GM19240 (cell line): ENCODE measurements around the gene BOD1.

Source experiments
- DNase-seq: peaks from one replicate; pipeline ENCODE4 v3.0.0; 2011; ENCODE audit warnings: low spot score; ENCODE audit not compliant: insufficient read length

The BOD1 gene

DNA sequence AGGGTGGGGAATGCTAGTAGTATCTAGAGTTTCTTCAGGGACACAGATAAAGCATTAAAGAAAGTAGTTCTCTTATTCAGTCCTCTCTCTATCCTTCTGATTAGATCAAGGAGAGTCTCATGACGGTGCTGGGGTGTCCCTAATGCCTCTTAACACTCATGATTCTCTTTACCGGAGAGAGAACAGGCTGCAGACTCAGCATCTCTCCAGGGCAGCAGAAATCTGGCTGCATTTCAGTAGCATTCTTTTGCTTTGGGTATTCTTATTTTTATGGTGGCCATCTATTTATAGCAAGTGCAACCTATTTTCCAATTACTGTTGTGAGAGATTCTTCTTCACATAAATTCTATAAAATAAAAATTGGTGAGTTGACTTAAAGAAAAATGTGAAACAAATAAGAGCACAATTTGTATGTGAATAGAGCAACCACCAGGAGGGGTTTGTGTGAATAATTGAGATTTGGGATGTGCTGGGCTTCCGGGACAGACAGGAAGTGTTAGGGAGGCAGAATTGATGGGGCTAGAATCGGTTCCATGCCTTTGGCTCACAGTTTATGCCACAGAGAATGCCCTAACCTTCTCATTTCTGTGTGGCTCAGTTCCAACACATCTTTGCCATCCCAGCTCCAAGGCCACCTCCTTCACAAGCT is 23.8 kb upstream of the BOD1 start:
- DNase-seq = no peak

DNA sequence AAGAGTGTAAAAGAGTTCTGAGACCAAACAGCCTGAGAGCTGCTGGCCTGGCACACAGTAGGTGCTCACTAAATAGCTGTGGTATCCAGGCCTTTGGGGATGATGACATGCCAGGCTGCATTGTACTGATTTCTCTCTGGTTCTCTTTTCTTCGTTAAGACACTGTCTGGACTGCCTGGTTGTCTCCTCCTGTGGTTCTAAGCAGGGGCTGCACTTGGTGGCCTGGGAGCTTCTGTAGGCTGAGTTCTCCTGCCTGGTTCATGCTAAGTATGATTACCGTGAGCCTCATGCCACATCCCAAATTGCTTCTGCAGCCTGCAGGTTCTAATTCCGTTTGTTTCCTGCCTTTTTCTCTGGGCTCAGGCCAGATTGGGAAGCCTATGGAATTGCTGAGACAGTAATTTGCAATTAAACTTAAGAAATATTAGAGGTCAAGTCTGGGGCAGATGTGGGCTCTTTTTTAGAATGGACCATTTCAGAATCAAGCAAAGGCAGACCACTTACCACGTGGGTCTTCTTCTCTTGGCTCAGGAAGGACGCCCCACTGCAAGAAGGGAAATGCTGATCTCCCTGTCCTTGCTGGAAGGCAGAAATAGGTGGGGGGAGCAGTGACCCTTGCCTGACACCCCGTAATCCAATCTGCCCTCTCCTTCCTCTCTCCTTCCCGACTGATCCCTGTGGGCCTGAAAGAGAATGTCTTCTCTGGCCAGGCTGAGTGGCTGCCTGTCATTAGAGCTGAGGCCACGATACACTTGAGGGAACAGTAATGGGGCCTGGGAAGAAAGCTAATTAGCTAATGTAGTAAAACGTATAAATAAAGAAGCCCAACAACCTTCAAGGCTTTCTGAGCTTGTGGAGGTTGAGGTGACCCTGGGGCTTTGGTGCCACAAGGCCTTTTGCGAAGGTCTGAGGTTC is 21.9 kb upstream of the BOD1 start:
- DNase-seq = no peak

DNA sequence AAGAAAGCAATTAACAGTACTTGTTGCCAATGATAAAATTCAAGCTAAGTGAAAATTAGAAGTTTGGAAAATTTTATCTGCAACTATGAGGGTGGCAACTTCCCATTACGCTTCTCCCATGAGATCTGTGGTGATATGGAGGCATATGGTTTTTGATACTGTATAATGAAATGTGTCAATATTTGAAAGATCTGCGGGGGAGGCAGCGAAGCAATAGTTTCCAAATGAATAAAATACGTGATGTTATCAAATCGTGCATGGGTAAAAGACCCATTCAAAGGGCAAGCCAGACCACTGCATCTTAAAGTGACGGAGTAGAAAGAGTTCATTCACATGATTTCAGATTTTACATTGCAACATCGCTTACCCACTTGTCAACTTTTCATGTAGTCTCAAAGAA is 20.9 kb upstream of the BOD1 start:
- no peak for DNase-seq

DNA sequence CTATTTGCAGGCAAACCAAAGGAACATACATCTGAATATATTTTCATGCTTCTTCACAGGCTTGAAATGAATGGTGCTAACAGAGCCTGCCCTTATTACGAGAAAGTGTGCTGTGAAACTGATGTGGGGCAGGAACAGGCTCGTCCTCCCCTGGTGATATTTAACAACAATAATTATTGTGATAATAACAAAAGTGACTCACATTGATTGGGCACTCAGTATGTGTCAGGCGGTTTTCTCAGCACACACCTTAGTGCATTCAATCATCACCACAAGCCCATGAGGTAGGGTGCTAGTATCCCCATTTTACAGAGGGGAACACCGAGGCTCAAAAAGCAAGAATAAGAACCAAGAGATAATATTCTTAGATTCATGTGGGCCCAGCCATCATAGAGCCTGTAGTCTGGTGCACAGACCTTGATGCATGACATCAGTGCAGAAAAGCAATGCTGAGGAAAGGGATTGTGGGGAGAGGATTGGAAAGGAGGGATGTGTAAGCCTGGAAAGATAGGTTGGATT is 18.1 kb upstream of the BOD1 start:
- no peak for DNase-seq

DNA sequence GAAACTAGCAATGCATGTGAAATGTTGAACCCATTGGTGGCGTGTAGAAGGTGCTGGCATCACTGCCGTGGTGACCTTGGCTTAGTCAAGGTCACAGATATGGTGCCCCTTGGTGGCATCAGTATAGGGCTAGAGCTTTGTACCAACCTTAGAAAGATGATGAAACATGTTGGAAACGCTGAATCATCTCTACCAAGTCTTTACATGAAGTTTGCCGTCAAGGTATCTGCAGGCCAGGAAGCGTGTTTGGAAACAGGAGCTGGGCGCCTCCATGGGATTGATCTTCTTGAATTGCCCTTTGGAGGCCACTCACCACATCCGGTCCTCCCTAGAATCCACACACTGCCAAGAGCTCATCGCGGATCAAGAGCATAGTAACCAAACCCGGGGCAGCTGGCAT is 16.9 kb upstream of the BOD1 start:
- DNase-seq = no peak

DNA sequence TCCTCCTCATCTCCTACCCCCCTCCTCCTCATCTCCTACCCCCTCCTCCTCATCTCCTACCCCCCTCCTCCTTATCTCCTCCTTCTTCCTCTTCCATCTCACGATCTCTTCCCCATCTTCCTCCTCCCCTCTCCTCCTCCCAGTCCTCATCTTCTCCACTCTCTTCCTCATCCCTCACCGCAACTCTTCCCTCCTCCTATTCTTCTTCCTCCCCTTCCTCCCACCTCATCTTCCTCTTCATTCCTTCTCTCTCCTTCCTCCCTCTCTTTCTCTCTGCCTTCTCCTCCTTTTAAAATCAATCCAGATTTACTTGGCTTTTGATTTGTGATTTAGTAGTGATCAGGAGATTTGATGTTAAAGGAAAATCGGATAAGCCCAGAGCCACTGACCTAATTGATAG is 15.0 kb upstream of the BOD1 start:
- DNase-seq = no peak

DNA sequence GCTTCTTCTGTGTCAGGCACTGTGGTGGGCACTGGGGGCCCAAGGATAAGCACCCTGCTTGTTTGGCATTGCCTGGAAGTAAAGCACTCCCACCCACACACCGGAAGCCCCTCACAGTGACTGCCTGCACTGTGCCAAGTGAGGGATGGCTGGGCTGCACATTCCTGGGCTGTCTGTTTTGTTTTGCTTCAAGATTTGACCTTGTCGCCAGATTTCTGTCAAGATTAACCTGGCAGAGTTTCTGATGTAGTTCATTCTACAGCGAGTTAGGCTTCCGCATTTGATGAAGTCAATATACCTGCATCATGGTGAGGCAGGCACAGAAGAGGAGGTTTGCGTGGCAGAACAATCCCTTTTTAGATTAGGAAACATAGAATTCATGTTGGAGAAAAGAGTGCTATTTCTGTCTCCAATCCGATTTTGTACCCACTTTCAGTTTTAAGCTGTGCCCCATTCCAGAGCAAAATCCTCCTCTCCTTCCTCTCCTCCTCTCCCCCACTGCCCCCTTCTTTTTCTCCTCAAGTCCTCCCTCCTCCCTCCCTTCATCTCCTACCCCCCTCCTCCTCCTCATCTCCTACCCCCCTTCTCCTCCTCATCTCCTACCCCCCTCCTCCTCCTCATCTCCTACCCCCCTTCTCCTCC is 14.4 kb upstream of the BOD1 start:
- no peak for DNase-seq

DNA sequence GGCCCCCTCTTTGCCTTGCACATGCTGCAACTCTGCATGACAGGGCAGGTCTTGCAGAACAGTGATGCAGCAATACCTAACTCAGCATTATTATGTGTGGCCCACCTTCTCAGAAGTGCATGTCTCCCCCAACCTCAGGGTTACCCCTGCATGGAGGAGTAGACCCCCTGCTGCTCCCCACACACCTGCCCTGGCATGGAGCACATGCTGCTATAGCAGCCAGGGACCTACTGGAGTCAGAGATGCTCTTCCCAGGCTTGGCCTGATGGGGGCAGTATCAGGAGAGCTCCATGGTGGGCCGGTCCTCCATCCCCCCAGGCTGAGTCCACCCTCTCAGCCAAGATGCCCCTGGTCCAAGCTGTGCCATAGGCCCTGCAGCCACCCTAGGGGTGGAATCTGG is 13.2 kb upstream of the BOD1 start:
- peak; percentile 19 for DNase-seq

DNA sequence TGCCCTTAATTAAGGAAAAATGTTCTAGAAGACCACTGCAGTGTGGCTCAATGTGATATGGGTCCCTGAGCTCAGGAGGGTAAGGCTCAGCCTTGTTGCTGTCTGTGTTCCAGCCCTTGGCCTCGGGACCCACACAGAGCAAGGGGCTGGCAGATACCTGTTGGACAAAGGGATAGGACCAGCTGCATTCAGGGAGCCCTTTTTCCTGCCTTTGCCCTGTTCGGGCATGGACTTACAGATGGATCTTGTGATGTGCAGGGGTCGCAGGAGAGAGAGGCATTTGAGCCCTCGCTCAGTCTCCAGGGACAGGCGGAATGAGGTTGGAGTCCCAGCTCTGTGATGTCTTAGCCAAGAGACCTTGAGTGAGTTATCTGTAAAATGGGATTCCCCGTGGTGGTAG is 12.1 kb upstream of the BOD1 start:
- DNase-seq = no peak

DNA sequence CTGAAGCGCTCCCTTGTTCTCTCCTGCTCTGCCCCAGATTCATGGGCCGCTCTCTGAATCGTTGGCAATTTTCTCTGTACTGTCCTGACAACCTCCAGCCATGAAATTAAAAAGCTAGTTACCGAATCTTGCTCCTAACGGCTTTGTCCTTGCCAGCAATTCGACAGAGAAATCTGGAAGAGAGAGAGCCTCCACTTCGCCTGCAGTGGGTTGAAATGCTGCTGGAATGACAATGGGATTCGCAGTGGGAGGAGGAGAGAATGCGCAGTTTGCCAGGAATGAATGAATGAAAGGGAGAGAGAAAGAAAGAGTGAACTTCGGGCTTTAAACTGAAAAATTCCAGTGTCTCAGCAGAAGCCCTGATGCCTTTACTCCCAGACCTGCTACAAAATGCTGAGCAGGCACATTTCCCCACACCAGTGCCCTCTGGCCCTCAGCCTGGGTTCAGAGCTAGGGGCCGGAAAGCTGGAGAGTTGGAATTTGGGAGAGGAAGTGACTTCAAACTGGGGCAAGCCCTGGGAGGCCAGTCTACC is 11.5 kb upstream of the BOD1 start:
- DNase-seq = no peak

DNA sequence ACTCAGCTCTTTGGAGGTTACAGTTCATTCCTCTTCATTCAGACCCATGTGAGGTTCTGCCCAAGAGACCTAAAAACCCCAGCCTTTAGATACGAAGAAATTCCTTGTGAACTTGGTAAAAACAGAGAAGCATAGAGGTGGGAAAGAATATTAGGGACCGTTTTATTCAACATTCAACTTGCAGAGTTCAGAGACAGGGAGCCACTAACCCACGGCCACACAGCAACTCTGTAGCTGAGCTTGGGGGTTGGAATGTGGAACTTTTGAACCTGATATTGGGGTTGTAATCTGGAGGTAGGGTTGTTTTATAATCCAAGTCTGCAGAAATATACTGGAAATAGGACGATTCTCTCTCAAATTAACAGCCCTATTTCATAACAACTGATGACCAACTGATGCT is 10.8 kb upstream of the BOD1 start:
- no peak for DNase-seq

DNA sequence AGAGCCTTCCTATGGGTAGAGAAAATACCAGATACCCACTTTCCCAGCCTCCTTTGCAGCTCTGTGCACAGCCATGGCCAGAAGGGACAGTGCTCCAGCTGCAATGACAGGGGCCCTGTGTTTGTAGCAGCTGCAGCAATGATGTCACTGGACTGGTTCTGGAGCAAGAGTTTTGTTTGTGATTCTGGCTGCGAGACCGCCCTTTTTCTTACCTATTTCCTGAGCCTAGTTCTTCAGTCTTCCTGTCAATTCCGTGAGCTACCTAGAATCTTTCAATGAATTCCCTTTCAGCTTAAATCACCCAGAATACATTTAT is 10.0 kb upstream of the BOD1 start:
- no peak for DNase-seq

DNA sequence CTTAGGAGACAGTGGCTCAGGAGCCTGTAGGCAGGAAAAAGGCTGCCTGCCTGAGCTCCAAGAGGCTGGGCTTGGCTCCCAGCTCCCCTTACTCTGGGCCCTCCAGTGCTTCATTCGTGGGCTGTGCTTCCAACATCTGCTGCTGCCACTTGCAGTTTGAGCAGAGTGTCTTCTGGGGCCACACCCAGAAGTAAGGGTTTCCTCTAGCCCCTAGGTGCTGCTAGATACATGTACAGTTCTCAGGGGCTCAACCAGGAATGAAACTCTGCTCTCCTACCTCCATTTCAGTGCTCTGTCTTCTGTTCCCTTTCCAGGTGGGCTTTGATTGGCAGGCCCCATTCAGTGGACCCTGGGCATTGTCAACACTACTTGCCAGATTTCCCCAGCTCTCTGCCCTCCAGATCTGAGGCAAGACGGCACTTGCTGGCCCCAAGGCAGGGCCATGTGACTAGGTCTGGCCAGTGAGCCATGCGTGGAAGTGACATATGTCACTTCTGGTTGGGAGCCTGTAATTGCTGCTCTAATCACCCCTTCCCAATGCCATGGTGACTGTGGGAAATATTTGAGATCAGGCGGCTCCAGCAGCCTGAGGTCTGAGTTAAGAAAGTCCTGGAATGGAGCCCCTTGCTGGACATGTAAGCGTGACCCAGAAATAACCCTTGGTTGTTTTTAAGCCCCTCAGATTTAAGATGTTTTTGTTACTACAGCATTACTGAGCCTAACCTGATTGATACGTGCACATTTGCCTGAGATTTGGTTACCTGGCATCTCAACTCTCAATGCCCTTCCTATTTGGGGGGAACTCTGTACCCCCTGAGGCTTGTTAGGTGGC is 9.4 kb upstream of the BOD1 start:
- peak; percentile 38 for DNase-seq

DNA sequence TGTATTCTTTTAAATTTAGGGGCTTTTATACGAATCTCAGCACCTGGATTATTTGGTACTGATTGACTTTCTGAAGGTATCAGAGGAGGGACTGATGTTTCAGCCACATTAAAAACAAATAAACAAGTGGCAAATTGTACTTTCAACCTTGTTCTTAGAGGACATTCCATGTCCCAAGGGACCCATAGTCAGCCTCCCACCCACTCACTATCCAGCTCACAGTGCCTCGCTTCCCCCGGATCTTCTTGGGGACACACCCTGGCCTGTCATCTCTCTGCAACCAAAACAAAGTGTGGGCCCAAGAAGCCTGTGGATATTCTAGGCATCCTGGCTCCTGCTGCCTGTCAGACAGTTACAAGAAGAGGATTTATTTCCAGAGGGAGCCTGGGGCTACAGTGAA is 8.8 kb upstream of the BOD1 start:
- DNase-seq = no peak

DNA sequence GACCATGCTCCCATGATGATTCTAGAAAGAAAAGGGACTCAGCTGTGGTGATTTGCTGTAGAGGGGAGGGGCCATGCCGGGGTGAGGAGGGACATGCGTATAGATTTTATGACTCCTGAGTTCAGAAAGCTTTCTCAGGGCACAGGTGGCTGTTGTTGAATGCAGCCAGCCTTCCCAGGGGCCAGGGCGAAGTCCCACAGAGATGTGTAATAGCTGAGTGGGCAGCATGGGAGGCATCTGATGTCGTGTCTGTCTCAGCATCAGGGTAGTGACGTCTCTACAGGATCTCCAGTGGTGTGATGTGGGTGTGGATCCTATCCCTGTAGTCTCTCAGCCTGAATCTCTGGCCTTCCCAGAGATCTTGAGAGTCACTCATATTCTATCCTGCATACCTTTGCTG is 7.8 kb upstream of the BOD1 start:
- no peak for DNase-seq

DNA sequence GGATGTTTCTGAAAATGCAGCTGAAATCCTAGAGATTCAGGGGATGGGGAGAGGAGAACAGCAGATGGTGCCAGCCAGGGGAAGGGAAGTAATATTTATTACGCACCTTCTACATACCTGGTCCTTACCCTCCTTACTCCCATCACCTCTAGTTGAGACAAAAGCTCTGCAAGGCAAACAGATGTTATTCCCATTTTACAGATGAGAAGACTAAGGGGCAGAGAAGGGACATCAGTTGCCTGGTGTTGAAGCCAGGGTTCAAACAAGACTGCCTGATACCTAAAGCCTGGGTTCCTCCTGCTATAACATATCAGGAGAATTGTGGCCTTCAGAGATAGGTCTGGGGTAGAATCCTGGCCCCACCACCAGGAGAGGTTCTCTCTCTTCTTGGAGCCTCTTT is 7.3 kb upstream of the BOD1 start:
- DNase-seq = no peak

DNA sequence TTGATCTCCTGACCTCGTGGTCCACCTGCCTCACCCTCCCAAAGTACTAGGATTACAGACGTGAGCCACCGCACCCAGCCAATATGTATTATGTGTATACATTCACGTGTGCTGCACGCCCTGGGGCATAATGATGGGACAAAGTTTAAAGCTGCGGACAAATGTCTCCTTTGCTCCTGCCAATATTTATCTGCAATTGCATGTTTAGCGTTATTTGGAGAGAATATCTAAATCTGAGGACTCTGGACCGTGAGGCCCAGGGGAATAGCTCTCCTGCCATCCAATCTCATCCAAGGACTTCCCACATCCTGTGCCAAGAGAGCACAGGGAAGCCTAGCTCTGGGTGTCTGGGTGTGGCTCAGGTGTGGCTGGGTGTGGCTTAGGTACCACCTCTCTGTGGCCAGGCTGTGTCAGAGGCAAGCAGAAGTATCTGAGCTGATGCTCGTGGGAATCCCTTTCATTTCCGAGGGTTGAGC is 6.9 kb upstream of the BOD1 start:
- no peak for DNase-seq

DNA sequence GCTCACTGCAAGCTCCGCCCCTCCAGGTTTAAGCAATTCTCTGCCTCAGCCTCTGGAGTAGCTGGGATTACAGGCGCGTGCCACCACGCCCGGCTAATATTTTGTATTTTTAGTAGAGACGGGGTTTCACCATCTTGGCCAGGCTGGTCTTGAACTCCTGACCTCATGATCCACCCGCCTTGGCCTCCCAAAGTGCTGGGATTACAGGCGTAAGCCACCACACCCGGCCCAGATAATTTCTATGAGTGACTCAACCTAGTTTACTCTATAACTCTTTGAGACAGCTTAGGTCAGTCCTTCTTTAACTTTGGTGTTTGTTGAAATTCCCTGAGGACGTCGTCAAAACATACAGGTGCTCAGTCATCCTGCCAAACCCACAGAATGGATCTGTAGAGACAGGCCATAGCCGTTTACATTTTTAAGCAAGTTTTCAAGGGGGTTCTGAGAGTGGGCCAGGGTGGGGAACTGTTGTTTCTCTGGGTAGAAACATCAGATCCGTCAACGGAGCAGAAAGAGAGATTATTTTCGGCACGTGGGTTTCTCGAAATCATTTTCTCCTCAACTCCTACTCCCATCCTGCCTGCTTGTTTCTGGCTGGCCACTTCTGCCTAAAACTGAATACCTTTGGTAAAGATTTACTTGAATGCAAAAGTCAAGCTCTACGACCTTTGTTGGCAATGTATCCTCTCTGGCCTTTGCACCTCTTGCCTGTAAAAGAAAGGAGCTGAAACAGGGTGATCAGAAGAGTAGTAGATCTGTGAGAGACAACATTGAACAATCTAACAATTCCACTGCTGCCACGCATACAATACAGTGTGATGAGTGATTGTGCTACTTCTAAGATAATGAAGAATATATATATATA is 6.0 kb upstream of the BOD1 start:
- DNase-seq = no peak

DNA sequence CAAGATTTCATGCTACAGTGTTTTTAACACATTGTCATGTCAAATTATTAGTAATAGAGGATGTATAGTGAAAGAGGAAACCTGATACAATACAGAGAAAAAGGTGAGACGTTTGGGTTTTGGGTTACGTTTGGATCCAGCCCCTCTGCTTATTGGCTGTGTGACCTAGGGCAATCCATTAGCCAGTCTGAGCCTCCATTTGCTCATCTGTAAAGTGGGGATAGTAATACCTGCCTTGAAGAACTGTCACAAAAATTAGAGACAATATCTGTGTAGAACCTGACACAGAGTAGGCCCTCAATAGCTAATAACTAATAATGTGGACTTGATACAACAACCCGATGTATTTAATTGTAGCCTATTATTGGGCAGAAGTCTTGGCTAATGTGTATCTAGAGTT is 4.3 kb upstream of the BOD1 start:
- no peak for DNase-seq

DNA sequence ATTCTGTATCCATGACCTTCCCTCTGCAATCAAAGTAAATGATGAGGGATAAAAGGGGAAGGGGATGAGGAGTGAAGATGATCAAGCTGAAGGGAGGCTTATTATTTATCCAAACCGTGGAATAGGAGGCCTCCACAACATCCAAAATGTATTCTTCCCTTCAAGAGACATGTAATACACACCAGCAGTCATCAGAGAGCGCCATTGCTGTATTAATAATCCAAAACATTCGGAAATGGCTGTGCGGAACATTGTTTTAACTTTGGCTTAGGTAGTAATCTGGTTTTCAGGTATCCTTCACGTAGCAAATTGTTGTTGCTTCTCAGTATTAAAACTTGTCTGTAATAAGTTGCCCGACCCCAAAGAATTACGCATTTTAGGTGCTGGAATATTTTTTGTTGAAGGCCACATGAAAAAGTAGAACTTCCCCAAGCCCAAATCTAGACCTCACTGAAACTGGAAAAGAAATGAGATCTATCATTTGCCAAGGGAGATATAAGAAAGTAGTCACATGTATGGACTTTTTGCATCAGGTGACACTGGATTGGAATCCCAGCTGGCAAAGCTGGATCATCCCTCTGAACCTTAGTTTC is 2.6 kb upstream of the BOD1 start:
- DNase-seq = peak; percentile 45
